ENCODE data around the gene ZFP36L2.

- TF ChIP-seq POLR2AphosphoS5 (IDR thresholded peaks at IDR 0.05; ENCODE audit: low read depth, low read length): no peak
- no peak for TF ChIP-seq POLR2A (IDR thresholded peaks at IDR 0.05; ENCODE audit: low read depth, low read length)
- no peak for TF ChIP-seq TAF1 (IDR thresholded peaks at IDR 0.05; ENCODE audit: borderline replicate concordance, low read depth, low read length)
Observed at GRCh38 chr2:43201016-43201415, 25.4 kb downstream of the ZFP36L2 start.

Data from GM12892 (cell line).